Adrenal gland (tissue), 5 donors: ENCODE data around the gene ABCA5.

Experiments
- CTCF ChIP-seq, 6 experiments: fragments of 450-650 bp in 4 of 6; fragments of 200-600 bp in 2 of 6; sonication (generic) in 1 of 6; IDR thresholded peaks; 1 replicate in 5 of 6; 2 replicates in 1 of 6; pipeline versions ENCODE4 v1.5.1 to v1.8.0; 2016 to 2021; ENCODE audit warnings: antibody characterized with exemption in 6 of 6, mild to moderate bottlenecking in 2 of 6, moderate library complexity in 1 of 6
- POLR2A ChIP-seq, 2 donors: fragments of 450-650 bp; IDR thresholded peaks; one replicate each; pipeline ENCODE4 v1.6.1; 2017; ENCODE audit warnings: antibody characterized with exemption in 2 of 2, mild to moderate bottlenecking in 2 of 2, moderate library complexity in 1 of 2
- donor health status: DM: no; HTN: no; CAD: no.

- TF ChIP-seq CTCF (IDR thresholded peaks at IDR 0.05) (no peak), POLR2A (IDR thresholded peaks at IDR 0.05) (no peak)
Measured at GRCh38 chr17:69246202-69246601, 80.7 kb downstream of the ABCA5 start.
